Measurements from ENCODE around the gene C1QB.
A peak's percentile ranks its signal among the peaks of the same experiment; 100 is the strongest.
"Not testable (repeated sequence)": the region's sequence is repeated elsewhere in the genome, so short reads cannot be mapped to it uniquely, and the experiment has no call there.

C1QB gene

GRCh38 chr1:22705586-22705985, 52.5 kb downstream of the C1QB start:
- peaks cover 17% of the 10 kb centered on the region for H3K27me3 Mint-ChIP-seq
- intact Hi-C loops (cut with micrococcal nuclease), result no loop called here
- no peak overlapping the region for H3K27ac Mint-ChIP-seq
- H3K36me3 Mint-ChIP-seq (ENCODE audit: low read depth), result no peaks in the 10 kb centered on the region
- H3K9me3 Mint-ChIP-seq, result no peaks in the 10 kb centered on the region
- no peak overlapping the region for H3K4me3 Mint-ChIP-seq
- H3K4me1 Mint-ChIP-seq (ENCODE audit: low read depth), result peaks cover 51% of the 10 kb centered on the region

GRCh38 chr1:22706100-22706499, 53.1 kb downstream of the C1QB start:
- H3K27ac Mint-ChIP-seq; intact Hi-C loops (cut with micrococcal nuclease); H3K9me3 Mint-ChIP-seq; H3K4me3 Mint-ChIP-seq; H3K36me3 Mint-ChIP-seq (ENCODE audit: low read depth): not testable (repeated sequence)
- peaks cover 17% of the 10 kb centered on the region for H3K27me3 Mint-ChIP-seq
- H3K4me1 Mint-ChIP-seq (ENCODE audit: low read depth), result peaks cover 51% of the 10 kb centered on the region

- intact Hi-C loops (cut with micrococcal nuclease), result no loop called here
- Mint-ChIP-seq H3K36me3 (ENCODE audit: low read depth) (no peaks in the 10 kb centered on the region), H3K4me3 (no peak overlapping the region), H3K27ac (peak overlapping the region; percentile 47), H3K9me3 (no peaks in the 10 kb centered on the region), H3K27me3 (peaks cover 34% of the 10 kb centered on the region), H3K4me1 (ENCODE audit: low read depth) (peaks cover 51% of the 10 kb centered on the region)
Measured at GRCh38 chr1:22708777-22709176, 55.7 kb downstream of the C1QB start.

- Mint-ChIP-seq H3K36me3 (ENCODE audit: low read depth) (no peaks in the 10 kb centered on the region), H3K27ac (peak overlapping the region; percentile 47), H3K4me1 (ENCODE audit: low read depth) (peaks cover 51% of the 10 kb centered on the region), H3K4me3 (no peak overlapping the region), H3K9me3 (no peaks in the 10 kb centered on the region), H3K27me3 (peaks cover 39% of the 10 kb centered on the region)
- intact Hi-C loops (cut with micrococcal nuclease), result no loop called here
Measured at GRCh38 chr1:22709227-22709626, 56.2 kb downstream of the C1QB start.

- peaks cover 47% of the 10 kb centered on the region for H3K27me3 Mint-ChIP-seq
- H3K36me3 Mint-ChIP-seq (ENCODE audit: low read depth), result no peaks in the 10 kb centered on the region
- intact Hi-C loops (cut with micrococcal nuclease), result no loop called here
- H3K9me3 Mint-ChIP-seq, result no peaks in the 10 kb centered on the region
- H3K27ac Mint-ChIP-seq, result no peak overlapping the region
- peaks cover 47% of the 10 kb centered on the region for H3K4me1 Mint-ChIP-seq (ENCODE audit: low read depth)
- peak overlapping the region; percentile 53 for H3K4me3 Mint-ChIP-seq
Measured at GRCh38 chr1:22709891-22710700, 57.1 kb downstream of the C1QB start.

GRCh38 chr1:22710701-22711049, 57.6 kb downstream of the C1QB start, which contains the start of gene EPHB2:
EPHB2 (plus strand) TSS chr1:22710839; CDS start chr1:22710983, 144 bp downstream.
- Mint-ChIP-seq H3K9me3 (no peaks in the 10 kb centered on the region), H3K27ac (no peak within 1 kb of the TSS), H3K4me1 (ENCODE audit: low read depth) (peaks cover 47% of the 10 kb centered on the region), H3K4me3 (peak within 1 kb of the TSS; percentile 53), H3K36me3 (ENCODE audit: low read depth) (no peaks in the 10 kb centered on the region), H3K27me3 (peaks cover 53% of the 10 kb centered on the region)
- intact Hi-C loops (cut with micrococcal nuclease), result no loop called here

GRCh38 chr1:22711071-22711470, 58.0 kb downstream of the C1QB start:
- Mint-ChIP-seq H3K36me3 (ENCODE audit: low read depth) (no peaks in the 10 kb centered on the region), H3K4me1 (ENCODE audit: low read depth) (peaks cover 47% of the 10 kb centered on the region), H3K4me3 (no peak overlapping the region), H3K9me3 (no peaks in the 10 kb centered on the region), H3K27ac (no peak overlapping the region), H3K27me3 (peaks cover 57% of the 10 kb centered on the region)
- intact Hi-C loops (cut with micrococcal nuclease), result no loop called here
